Hepatic stellate cell (primary cell): ENCODE measurements around the gene TSHZ3.

Experiments used
- DNase-seq: peaks from one replicate; pipeline ENCODE4 v3.0.0; 2011; ENCODE audit warnings: low spot score

Gene TSHZ3

DNA sequence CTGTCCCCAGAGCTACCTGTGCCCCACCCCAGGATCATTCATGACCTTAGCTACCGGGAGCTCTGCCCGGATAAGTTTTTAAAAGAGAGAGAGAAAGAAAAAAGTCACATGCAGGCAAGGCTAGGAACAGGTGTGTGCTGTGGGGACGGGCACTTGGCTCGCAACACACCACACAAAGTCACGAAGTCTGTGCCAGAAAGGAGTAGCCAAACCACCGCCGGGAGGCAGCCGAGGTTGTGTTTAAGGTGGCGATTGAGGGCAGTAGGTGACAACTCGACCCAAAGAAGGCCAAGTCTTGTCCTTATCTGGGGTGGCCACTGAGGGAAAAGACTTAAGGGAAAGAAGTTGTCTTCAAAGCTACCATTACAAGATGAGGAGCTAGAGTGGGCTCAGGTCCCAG is 4.6 kb upstream of the TSHZ3 start:
- no peak for DNase-seq

DNA sequence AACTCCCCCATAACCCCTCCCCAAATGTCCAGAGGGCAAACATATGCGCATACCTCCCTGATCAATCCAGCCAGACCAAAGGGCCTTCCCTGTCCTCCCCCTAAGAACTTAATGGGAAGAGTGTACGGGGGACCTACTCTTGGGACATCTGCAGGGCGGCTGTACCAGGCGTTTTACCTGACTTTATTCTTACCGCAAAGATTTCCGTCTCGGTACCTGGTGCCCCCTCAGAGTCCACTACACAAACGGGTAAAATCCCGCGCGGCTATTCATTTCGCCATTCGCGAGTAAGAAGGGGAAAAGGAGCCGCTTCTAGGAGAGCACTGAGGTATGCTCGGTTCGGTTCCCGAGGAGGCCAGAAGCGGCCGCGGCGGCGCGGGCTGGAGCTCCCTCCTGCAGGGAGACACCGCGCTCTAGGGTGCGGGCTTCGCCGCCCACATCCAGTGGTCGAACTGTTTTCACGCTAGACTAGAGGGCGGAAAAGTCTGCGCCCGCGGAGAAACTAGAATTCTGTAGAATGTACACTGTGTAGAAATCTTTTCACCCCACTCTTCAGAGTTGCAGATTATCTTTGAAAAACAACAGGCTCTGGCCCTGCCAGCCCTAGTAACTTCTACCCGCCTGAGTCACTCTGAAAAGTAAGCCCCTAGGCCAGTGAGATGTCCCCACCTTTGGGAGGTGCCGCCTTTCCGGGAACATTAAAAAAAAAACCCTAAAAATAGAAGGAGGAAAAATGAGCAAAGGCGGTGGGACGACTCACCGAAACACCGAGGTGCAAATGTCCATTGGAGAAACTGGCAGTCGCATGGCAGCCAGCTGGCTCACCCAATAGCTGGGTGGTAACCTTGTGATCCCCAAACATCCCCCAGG is 3.8 kb upstream of the TSHZ3 start:
- DNase-seq, result no peak

- no peak for DNase-seq
Observed at GRCh38 chr19:31352296-31352781, 3.1 kb upstream of the TSHZ3 start.

GRCh38 chr19:31351855-31352195 is 2.6 kb upstream of the TSHZ3 start:
- no peak for DNase-seq

DNA sequence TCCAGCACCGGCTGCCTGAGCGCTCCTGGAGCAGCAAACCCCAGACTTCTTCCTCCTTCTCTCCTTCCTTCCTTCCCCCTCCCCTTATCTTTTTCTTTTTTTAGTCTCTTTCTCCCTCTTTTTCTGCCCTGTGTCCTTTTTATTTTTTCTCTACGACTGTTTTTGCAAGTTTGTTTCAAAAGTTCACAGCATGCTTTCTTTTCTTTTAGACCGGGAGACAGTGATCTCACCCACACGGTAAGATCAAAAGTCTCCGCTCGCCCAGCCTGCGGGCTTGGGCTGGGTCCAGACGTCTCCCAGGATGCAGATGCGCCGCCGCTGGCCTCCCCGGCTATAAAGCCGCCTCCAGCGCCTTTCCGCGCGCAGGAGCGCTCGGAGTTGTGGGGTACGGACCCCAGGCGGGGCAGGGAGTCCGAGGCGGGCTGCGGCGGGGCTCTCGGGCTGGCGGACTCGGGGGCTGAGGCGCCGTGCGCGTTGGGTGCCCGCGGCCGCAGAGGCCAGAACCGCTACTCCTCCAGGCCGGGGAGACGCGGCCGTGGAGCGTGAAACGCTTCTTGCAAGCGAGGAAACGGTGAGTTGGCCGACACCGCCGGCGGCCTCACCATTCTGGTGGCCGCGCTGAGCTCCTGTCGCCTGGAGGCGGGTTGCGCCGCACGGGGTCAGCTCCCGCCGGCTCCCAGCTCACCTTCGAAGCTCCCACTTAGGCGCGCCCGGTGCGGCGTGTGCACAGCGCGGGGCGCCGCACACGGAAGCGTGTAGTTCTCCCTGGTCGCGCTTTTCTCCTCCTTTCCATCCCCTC is 2.0 kb upstream of the TSHZ3 start:
- peak; percentile 69 for DNase-seq

GRCh38 chr19:31350693-31351055 is 1.4 kb upstream of the TSHZ3 start:
- DNase-seq, result peak; percentile 73

DNA sequence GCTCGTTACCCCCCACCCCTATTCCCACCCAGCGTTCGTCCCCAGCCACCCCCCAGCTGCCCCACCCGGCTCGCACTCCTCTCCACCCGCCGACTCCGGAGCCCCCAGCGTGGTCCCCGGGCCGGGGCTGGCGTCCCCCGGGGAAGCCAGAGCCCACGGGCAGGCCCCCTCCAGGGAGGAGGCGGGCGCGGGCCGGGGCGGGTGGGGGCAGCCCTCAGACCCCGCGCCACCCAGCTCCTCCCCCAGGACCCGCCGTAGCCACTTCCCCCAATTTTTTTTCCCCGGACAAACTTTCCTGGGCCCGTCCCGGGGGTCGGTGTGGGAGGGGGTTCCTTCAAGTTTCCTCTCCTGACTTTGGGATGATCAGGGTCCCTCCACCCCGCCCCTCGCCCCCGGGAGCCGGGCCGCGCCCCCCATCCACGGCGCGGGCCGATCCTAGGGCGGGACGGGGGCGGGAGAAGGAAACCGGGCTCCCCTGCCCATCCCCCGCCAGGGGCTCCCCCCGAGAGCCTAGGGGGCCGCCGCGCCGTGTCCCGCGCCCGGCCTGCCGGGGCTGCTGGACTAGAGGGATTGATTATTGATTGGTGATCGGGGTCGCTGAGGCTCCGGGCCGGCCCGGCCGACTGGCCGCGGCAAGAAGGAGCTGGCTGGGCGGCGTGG is 927 bp upstream of the TSHZ3 start:
- peak; percentile 65 for DNase-seq

DNA sequence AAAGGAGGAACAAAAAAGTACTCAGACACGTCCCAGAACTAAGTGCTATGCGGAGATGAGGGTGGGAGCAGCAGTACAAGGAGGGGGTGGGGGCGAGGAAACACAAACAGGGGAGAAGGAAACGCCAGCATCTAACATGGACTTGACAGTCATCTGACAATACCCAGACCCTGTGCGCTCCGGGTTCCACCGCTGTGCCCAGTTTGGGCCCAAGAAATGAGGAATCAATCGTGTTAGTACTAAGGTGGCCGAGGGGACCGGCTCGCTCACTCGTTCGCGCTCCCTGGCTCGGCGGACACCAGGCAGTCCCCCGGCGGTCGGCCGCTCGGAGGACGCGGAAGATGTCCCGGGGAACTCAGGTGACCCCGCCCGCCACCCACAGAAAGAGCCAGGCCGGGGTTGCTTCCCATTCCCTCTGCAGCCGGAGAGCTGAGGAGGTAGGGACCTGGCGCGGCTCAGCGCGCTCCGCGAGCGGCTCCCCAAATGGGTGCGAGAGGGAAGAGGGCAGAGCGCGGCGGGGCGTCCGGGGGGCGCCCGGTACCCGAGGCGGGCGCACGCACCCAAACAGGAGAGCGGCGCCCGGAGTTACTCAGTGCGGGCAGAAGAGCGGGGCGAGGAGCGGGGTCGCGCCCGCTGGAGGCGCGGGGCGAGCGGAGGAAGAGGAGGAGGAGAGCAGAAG is 616 bp downstream of the TSHZ3 start:
- peak; percentile 28 for DNase-seq

DNA sequence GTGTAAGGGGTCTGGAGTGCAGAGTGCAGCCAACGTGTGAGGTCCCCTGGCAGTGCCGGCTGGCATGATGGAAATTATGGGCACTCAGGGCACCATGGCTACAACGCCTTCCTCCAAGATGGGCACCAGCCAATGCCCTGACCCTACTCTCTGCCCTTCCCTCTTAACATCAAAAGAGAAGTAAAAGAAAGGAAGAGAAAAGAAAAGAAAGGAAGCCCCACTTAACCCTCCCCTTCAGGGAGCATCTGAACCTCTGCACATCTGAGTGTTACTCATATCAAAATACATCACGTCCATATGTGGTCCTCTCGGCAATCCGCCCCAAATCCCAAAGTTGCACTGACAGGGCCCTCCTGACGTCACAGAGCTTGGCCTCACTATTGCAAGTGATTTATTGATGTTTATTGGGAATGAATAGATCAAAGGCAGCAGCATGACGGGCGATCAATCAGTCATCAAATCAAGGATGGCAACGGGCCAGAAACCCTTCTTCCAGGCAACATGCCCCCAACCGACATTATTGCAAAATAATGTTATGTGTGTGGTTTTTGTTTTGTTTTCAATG is 1.3 kb downstream of the TSHZ3 start:
- DNase-seq, result no peak

GRCh38 chr19:31347354-31347753 is 1.9 kb downstream of the TSHZ3 start:
- no peak for DNase-seq

DNA sequence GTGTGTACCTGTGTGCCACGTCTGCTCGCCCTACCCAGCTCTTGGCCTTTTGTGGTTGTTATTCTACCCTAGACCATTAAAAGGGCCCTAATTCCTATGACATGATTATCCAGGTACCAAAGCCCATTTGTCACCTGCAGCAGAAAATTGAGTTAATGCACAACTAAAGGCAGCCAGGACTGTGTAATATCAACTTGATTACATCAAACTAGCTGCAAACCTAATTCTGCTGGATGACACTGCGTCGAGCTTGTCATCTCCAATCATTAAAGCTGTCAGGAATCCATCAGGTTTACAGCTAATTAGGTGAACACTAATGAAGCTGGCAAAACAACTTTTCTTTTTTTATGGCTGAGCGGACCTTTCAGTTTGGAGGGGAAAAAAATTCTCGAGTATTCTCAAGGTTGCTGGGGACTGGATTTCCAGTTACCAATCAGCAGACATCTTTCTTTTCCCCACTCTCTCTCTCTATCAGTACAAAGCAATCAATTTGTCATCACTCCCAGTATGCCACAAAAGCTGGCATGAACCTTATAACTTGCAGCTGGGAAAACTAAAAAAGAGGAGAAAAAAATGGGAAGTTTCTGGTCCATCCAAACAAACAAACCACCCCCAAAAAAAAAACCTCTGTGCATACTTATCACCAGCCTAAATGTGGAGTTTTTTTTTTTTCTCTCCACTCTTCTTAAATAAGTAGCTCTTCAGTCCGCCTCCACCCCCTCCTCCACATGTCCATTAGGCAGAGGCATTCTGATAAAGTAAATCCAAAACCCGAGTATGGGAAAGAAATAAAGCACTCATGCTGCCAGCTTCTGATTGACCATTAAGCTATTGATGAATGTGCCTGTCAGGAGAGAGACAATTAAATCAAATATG is 2.8 kb downstream of the TSHZ3 start:
- no peak for DNase-seq

DNA sequence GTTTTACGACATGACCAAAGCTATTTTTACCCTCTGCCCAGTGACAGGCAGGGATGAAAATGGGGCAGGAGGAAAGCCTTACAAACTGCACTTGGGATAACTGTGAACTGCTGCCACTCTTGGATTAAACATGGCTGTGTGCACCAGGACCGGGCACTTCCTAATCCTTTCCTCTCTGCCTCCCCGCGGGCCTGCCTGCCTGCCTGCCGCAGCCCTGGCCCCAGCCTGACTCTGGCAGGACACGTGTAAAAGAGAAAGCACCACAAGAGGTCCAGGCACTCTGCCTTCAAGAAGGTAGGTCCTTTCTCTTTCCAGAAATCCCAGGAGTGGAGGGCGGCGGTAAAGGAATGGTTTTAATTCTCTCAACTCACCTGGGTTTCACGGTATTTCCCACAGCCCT is 4.8 kb downstream of the TSHZ3 start:
- no peak for DNase-seq

DNA sequence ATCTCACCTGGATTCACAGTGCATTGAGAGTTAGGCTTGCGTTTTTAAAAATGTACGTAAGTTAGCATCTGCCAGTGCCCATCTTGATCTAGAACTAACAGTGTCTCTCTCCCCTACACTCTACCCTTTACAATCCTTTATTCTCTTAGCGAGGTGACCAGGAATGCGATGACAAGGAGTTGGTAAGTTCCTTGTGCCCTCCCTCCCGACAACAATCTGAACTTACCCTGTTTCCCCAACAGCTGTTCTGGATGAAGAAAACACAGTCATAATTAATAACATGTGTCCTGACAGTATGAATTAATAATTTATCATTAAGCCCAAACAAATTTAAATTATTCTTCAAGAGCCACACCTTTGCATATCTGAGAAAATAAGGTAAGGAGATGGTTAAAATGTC is 6.3 kb downstream of the TSHZ3 start:
- no peak for DNase-seq

- DNase-seq, result no peak
Observed at GRCh38 chr19:31340042-31341025, 8.9 kb downstream of the TSHZ3 start.

DNA sequence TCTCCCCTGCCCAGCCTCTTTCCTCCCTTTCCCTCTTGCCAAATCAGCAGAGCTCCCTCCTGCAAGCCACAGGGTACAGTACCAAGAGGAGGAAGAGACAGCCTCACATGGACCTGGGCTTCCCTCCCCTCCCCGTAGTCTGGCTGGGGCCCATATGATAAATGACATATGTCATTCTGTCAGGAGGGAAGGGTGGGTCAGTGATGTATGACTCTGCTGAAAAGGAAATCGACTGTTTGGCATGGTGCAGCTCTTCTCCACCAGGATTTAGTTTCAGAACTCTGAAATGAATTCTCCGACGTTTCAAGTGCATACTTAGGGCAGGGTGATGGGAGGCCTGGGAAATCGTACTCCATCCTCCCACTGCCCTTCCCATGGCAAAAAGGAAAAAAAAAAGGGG is 9.8 kb downstream of the TSHZ3 start:
- no peak for DNase-seq

- peak; percentile 85 for DNase-seq
Observed at GRCh38 chr19:31338069-31338776, 11.0 kb downstream of the TSHZ3 start.

- no peak for DNase-seq
Observed at GRCh38 chr19:31337008-31337914, 12.0 kb downstream of the TSHZ3 start.

- DNase-seq, result no peak
Observed at GRCh38 chr19:31335716-31336115, 13.5 kb downstream of the TSHZ3 start.
